Myometrial cell (primary cell): Measurements from ENCODE around the gene DNAJB12. TPM values are rescaled to one million over a fixed set of nuclear protein-coding genes. Genes with fewer than 3 reads are reported as not detected.

Experiments used
- total RNA-seq: library from RNA; depleted of rRNA; stranded (reverse); fragments of >200 nt; gene quantifications from 2 replicates; pipeline ENCODE4 v1.2.3, GENCODE V29; 2015

Gene DNAJB12
- 47.1 and 63.4 TPM in 2 replicates for total RNA-seq

GRCh38 chr10:72354356-72355213, at the start of gene DNAJB12:
Gene DNAJB12, minus strand, starts transcription at chr10:72354919. Its CDS starts 22 bp downstream, at chr10:72354897.

Other genes with a start within 250 kb of the DNAJB12 start
- 62.8 and 63.3 TPM in 2 replicates for gene ANAPC16, start 138.9 kb downstream of the DNAJB12 start, total RNA-seq
- gene ASCC1, start 138.6 kb downstream of the DNAJB12 start, total RNA-seq, result 26.8 and 37.4 TPM in 2 replicates
- gene DDIT4, start 81.0 kb downstream of the DNAJB12 start, total RNA-seq, result 524 and 594 TPM in 2 replicates